Measurements from ENCODE around the gene ULK3.

Gene ULK3

DNA sequence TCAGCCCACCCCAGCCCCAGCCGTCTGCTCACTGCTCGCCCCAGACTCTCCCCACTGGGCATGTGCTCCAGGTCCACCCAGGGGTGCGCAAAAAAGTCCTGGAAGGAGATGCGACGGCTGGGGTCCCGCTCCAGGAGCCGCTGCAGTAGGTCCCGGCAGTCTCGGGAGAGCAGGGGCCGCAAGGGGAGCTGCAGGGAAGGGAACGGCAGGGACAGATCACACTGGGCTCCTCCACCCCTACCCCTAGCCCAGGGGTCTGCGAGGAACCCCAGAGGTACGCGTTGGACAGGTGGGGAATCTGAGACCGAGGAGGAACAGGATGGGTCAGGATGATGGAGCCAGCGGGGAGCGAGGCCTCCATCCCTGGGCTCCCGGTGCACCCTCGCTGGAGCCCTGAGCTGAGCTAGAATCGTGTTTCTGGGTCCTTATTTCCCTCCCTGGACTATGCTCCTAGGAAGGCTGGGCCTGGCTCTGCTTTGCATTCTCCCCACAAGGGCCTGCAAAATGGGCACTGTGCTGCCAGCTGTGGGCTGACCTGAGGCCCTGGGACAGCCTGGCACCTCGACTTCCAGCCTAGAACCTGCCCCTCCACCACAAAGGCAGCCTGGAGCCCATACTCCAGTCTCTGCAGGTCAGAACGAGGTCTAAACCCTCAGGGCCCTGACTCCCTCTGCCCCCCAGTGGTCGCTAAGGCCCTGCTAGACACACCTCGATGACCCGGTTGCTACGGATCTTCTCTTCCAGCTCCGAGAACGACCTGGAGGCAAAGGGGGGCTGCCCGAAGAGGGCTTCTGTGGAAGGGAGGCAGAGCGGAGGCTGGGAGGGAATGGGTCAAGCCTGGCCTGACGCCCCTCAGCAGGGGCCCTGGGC is 3.2 kb downstream of the ULK3 start:
- no peak for DNase-seq

DNA sequence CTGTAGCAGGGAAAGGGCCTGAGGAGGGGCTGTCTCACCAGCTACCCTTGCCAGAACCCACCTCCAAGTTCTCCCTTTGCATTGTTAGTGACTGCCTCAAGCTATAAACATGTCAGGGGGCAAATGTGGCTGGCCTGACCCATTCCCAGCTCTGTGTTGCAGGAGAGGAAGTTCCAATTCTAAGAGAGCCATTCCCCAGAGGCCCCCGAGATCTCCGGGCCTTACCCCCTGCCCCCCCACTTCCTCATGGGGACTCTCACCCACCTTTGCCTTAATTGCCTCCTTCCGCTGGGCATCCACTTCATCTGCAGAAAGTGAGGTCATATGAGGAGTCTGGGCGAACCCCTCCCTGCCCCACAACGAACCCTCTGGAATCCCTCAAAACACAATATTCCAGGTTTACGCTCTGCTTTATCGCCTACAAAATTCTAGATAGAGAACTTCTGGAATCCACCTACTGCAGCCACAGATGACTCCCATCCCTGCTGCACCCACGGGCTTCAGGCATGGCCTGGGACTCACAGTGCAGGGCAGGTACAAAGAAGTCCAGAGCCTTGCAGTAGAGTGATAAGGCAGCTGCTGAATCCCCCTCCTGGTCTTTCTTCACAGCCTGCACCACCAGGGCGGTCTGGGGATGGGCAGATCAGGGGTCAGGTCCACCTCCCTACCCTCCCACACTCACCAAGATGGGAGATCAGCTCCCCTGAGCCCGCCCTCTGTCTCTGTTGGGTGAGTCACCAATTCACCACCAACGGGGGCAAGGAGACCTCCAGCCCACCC is 4.0 kb downstream of the ULK3 start:
- no peak for DNase-seq

DNA sequence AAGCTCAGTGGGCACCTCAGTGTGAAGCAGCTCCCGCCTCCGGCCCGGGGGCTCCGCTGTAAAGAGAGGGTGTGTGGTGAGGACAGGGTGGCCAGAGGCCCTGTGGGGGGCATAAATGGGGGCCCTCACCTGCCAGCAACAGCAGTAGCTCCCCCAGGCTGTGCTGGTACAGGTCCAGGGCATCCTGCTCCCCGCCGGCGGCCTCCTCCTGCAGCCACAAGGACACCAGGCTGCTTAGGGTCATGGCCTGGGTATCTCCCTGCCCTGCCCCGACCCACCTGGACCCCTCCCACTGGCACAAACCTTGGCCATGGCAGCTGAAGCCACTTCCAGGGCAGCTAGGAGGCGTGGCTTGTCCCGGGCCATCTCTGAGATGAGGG is 4.8 kb downstream of the ULK3 start:
- DNase-seq, result no peak

DNA sequence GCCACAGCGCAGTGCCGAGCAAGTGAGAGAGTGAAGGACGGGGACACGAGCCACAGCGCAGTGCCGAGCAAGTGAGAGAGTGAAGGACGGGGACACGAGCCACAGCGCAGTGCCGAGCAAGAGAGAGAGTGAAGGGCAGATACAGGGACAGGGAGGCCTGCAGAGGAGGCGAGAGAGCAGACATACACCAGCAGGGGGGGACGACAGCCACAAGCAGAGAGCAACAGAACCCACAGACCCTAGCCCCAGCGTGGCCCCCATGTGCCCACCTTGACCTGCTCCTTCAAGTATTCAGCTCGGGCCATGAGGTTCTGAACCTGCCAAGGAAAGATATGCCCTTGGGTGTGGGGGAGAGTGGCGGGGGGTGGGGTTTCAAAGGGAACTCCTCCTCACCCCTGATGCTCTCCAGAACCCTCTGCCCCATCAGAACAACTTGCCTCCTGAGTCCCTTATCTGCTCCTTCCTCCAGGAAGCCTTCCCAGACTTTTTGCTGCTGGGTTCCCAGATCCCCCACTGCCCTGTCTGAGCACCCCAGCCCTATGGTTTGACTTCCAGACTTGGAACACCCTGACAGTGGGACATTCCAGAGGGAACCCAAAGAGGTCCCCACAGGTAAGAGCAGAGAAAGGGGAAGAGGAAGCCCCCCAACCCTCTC is 5.3 kb downstream of the ULK3 start:
- DNase-seq, result no peak

DNA sequence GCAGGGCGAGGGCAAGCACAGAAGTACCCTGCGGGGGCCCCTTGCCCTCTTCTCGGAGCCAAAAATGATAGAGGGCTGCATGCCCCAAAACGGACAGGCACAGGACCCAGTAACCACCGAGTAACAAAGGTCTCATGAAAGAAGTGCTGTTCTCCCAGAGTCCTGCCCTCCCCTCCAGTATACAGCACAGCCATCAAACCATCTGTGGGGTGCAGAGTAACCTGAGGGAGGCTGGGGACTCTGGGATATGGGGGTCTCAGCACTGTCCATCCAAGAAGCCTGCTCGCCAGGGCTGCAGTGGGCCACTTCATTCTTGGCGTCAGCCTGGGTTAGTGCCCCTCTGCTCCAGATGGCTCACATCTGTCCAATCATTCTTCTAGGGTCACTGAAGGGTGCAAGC is 6.1 kb downstream of the ULK3 start:
- no peak for DNase-seq

DNA sequence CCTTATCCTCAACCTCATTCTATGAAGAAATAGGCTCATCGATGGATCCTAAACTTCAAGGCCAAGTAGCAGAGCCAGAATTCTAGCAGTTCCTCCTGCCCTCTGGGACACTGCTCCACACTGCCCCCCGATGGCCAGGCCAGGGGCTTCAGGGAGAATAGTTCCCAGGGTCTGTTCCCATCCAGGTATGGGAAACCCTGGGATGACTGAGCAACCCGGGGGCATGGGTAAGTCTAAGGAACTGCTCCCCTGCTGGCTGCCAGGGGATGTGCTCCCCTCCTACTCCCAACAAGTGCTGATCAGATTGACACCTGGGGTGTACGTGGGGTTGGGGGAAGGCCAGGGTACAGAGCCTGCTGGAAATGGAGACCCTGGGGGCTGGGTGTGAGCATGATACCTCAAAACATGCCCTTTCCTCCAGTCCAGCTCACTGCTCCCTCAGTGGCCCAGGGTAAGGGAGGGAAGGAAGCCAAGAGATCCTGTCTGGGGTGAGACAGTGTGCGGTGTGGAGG is 7.6 kb downstream of the ULK3 start:
- DNase-seq, result peak; percentile 12

DNA sequence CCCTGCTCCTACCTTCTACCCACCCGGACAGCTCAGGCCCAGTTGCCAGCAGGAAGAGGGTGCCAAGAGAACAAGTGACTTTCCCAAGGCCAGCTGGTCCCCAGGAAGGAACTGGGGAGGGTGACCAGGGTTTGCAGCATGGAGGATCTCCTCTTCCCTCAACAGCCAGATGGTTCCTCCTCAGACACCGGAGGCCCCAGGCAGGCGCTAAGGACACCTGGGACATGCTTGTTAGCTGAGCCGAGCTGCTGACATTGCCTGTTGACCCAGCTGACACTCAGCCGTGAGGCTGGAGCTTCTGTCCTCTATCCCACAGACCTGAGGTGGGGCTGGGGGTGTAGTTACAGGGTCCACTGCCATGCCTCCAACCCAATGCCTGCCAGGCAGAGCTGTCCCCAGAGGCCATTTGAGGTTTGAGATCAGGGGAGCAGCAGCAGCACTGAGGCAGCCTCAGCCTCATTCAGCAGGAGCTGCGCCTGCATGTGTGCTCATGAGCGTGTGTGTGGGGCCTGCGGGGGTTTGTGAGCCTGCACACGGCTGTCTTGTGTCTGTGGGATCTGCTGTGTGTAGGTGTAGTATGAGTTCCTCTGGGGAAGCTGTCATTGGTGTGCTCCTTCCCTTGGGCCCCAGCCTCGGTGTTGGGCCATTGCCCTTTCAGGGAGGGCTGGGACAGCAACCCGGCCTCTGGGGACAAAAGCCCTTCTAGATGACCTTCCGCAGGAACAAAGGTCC is 9.4 kb downstream of the ULK3 start:
- DNase-seq, result no peak

DNA sequence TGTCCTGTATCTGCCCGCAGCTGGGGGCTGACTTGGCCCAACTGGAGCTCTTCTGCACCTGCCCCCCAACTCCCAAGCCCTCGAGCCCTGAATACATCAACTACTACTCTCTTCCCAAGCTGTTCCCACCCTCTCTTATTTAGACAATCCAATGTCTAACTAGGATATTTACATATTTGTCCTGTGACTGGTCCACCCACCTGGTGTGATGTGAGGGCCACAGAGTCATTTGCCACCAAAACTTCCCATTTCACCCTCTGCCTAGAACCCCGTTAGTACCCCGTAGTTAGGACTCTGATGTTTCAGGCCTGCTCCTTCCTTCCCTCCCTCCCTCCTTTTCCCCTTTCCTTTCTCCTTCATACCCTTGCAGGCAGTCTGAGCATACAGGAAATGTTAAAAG is 10.1 kb downstream of the ULK3 start:
- no peak for DNase-seq

DNA sequence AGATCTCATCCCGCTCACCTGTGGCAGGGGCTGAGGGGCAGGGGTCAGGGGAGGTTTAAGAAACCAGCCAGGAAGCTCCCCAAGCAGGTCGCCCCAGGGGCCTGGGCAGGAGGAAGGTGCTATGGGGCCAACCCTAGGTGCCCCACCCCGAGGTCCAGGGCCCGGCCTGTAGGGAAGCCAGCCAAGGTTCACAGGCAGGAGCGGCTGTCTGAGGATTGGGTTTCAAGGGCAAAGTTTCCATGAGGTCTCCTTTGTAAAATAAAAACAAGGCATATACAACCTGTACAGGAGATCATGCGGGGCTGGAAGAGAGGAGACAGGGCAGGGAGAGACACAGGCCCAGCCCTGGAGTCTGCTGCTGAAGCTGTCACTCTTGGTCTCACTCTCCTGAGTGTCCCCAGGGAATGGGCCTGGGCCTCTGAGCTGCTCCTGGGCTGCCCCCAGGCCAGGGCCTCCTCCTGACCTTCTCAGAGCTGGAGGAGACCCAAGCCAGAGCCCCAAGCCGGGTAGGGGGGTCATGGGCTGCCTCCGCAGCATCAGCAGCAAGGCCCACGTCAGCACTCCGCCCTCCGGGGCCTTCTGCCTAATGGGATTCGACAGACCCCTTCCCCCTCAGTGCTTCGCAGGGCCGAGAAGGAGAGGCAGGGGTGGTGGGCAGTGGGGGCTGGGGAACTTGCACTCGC is 11.0 kb downstream of the ULK3 start:
- no peak for DNase-seq

DNA sequence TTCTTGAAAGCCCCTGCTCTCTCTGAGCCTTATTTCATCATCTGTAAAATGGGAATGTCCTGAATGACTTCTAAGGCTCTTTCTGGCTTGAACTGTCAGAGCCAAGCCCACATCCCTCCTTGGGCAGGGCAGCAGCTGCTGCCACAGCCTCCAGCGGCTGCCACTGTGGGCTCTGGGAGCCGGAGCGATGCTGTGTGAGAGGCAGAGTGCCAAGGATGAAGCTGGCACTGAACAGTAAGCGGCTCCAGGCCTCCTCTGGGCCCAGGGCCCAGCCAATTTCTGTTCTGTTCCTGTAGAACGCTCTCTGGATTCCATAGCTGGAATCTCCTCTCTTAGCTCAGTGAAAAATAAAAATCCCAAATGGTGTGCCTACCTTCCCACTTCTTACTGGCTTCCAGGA is 12.1 kb downstream of the ULK3 start:
- no peak for DNase-seq

DNA sequence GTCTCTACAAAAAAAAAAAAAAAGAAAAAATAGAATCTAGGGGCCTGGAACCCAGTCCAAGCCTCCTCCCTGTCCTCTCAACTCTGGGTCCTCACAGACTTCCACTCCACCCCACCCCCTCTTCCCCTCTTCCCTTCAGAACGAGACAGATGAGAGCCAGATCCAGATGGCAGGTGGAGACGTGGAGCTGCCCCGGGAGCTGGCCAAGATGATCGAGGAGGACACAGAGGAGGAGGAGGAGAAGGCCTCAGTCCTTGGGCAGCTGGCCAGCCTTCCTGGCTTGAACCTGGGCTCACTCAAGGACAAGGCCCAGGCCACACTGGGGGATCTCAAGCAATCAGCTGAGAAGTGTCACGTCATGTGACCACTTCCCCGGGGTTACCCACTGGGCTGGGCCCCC is 13.0 kb downstream of the ULK3 start:
- no peak for DNase-seq

DNA sequence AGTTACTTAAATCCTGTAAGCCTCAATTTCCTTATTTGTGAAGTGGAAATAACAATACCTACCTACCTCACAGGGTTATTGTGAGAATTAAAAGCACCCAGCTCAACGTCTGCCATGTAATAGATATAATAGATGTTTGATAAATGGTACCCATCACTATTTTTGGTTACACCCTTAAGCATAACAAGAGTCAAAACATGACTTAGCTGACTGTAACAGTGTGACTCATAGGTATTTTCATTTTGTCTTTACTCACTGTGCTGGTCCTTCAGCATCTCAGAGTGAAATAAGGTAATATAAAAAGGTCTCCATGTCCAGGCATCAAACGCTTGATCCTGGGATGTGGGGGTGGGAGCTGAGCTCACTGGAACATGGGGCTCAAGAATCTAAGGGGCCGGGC is 13.5 kb downstream of the ULK3 start:
- no peak for DNase-seq

DNA sequence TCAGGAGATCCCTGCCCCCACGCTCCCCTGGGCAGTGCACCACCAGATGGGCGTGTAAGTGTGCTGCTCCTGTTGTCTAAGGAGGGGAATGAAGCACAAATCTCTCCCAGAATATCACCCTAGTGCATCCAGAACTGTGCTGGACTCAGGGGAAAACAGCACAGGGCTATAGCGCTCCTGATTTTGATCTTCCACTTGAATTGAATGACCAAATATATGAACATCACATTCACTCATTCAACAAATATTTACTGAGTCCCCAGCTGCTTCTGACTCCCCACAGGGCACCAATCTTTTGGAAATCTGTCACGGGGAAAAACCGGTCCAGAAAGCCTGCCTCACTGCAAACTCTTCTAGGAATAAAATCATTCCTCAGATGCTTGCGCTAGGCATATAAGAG is 14.1 kb downstream of the ULK3 start:
- DNase-seq, result no peak

DNA sequence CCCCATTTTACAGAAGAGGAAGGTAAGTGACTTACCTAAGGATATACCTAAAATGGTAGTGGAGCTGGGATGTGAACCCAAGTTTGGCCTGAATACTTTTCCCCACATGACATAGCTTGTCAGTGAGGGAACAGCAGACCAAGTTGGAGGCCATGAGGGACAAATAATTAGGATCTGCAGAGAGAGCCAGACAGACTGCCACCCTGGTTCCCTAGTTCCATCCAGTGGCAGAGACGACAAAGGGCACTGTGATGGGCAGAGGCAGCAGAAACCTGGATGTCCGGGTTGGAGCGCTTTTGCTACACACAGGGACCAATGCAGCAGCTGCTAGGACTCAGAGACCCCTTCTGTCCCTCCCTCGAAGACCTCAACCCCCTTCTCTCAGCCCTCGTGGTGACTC is 15.3 kb downstream of the ULK3 start:
- DNase-seq, result no peak

DNA sequence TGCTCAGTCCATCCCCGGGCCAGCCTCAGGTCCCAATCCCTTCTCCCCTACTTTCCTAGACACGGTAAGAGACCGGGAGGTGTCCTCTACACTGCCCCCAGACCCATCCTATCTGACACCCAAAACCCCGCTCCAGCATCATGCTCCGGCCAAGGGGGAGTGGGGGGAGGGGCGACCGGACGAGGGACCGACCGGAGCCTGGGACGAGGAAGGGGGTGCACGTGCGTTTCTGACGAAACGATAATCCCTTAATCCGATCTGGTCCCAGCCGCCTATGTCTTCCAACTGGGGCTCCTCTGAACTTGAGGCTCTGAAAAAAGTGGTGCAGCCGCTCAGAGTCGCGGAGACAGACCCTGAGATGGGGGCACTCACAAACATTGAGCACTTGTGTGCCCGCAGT is 16.0 kb downstream of the ULK3 start:
- no peak for DNase-seq

DNA sequence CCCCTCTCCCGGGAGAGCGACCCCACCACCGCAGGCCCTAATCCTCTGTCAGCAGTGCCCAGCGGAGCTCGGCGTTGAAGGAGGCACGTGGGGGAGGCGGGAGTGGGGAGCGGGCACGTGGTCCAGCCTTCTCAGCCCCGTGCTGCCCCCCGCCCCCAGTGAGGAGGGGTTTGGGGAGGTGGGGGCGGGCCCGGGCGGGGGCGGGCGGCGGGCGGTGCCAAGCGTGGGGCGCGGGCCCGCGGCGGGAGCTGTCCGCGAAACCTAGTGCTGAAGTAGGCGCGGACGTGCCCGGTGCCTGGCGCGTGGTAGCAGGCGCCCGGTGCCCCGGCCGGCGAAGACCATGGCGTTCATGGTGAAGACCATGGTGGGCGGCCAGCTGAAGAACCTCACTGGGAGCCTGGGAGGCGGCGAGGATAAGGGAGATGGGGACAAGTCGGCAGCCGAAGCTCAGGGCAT is 16.6 kb downstream of the ULK3 start, which contains the start of gene CPLX3:
TSS of gene CPLX3 (plus strand) at position 264 of the 456 bp plus-strand sequence. CDS start at position 341, 77 bp downstream.
- DNase-seq, result peak; percentile 26

DNA sequence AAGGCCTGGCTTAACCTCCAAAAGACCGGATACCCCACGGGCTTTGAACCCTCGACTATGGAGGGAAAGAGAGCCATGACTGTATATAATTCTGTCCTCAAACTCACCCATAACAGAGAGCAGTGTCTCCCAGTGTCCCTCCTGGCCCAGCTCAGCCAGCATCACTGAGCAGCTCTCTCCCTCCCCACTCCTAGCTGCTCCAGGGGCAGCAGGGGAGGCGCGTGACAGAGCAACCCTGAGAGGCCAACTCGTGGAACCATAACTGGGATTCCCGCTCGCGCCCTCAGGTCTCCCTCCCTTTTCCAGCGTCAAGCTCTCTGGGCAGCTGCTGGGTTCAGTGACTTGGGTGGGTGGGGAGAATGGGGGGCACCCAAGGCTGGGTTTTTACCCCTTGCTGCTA is 17.1 kb downstream of the ULK3 start:
- no peak for DNase-seq

DNA sequence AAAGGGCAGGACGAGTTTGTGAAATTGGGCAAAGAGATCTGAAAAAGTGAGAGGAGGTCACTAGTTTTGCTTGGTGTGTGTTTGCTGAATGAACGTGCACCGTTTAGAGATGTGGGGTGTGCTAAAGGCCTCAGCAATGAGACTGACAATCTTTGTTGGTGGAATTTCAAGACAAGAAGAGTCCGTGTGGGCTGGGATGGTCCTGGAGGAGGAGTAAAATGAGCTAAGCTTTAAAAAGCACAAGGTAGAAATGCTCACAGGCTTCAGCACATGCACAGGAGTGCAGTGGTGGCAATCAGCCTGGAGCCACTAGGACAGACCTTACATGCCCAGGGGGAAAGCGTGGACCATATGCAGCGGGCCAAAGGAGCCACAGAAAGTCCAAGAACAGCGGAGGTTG is 18.0 kb downstream of the ULK3 start:
- no peak for DNase-seq

DNA sequence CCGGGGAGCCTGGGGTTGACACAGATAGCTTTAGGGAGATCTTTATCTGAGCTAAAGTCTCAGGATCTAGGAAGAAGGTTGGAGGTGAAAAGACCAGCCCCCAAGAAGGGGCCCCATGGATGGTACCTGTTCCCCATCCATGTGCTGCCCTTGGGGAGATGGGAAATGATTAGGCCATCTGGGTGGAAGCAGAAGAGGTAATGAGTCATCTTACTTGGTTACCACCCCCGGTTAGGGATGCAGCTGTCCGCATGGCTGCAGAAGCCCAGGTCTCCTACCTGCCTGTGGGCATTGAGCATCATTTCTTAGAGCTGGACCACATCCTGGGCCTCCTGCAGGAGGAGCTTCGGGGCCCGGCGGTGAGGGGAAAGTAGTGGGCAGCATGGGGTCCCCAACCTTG is 19.6 kb downstream of the ULK3 start:
- no peak for DNase-seq

DNA sequence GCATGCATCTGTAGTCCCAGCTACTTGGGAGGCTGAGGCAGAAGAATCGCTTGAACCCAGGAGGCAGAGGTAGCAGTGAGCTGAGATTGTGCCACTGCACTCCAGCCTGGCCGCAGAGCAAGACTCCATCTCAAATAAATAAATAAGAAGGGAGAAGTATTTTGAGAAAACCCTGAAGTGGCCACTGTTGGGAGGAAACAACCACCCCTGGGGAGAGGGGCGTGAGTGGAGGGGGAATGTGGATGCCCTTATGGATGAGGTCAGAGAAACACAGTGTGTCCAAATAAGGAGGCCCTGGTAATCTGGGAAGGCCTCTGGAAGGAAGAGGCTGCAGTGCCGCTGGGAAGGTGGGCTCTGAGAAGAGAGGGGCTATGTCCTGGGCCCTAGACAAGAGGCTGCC is 20.7 kb downstream of the ULK3 start:
- no peak for DNase-seq

DNA sequence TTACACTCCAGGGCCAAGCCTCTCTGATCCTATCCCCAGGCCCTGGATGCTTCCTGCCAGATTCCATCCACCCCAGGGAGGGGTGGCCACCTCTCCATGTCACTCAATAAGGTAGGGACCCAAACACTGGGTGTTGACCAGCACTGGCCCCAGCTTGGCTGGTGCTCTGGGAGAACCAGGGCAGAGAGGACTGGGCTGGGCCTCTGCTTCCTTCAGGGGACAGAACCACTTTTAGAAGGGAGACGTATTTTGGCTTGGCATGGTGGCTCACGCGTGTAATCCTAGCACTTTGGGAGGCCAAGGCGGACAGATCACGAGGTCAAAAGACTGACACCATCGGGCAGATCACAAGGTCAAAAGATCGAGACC is 21.2 kb downstream of the ULK3 start:
- no peak for DNase-seq
